ENCODE measurements around the gene SAMD8.
A peak's percentile ranks its signal among the peaks of the same experiment; 100 is the strongest.
"Not testable (repeated sequence)": the region's sequence is repeated elsewhere in the genome, so short reads cannot be mapped to it uniquely, and the experiment has no call there.

The SAMD8 gene

DNA sequence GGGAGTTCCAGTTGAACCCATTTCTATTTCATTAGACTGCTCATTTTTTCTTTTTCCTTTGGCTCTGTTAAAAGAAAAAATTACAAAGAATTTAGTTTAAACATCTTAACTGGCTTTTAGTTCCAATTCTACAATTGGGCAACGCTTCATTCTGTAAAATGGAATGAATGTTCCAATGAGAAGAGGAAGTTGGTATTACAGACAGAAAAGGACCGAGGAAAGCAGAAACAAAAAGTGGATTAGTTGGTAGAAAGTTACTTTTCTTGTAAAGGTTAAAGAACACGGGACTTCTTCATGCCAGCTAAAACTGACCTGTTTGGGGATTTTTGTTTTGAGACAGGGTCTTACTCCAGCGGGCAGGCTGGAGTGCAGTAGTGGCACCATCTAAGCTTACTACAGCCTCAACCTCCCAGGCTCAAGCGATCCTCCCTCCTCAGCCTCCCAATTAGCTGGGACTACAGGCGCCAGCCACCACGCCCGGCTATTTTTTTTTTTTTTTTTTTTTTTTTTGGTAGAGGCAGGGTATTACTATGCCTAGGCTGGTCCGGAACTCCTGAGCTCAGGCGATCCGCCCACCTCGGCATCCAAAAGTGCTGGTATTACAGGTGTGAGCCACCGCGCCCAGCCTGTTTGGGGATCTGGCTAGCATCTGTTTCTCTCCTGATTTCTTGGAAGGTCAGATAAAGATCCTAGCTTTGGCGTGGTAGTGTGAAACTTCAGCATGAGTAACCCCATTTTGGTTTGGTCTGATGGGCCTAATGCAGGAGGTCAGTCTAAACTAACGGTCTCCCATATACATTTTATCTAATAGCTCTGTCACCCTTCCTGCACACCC is 97.8 kb downstream of the SAMD8 start:
- peak in 1 of 10 donors; percentile 62 for DNase-seq
- intact Hi-C loops (cut with DNase I), result no loop called here

DNA sequence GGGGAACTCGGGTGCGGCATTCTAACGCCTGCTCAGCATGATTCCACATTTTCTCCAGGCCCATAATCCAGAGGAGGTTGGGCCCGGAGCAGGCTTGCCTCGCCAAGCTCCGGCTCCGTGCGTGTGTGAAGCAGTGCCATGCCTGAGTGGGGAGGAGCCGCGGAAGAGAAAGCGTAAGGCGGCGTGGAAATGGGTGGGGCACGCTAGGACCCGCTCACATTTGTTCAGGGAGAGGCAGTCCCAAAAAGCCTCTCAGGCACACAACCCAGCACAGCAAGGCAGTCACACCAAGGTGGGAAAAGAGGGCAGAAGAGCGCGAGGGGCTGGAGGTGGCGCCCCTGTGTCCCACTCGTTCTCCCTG is 98.4 kb downstream of the SAMD8 start:
- intact Hi-C loops (cut with DNase I), result loop anchor here (2.0 kb wide), 1 partner anchor 99 kb away; the partner anchor contains the start of gene SAMD8
- DNase-seq, result peak; percentile 38 to 96 (median 69)

DNA sequence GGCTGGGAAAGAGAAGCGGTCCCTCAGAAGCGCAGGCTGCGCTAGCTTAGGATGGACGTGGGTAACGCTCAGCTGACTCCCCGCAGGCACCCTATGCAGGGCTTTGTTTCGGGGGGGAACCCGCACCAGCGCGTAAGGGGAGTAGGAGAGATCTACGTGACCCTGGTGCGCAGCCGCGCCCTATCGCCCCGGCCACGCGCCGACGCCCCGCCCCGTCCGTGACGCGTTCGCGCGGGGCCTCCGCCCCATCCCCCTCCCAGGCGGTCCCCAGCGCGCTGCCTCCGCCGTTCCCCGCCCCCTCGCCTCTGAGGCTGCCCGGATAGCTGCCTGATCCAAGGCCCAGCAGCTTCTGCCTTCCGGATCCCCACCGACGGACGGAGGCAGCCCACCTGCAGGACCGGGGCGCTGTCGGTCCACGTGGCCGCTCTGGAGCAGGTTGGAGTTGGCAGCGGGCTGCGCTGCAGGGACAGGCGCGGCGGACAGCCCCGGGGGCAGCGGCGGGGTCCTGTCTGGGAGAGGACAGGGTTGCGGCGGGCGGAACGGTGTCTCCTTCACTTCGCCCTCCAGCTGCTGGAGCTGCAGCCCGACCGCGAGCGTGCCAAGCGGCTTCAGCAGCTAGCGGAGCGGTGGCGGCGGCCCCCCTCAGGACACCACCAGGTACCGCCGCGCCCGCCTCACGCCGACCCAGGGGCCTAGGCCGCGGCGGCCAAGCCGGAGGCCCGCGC is 99.0 kb downstream of the SAMD8 start, which contains the start of gene VDAC2:
Gene VDAC2 (plus strand): TSS at position 515 of the 725 bp plus-strand sequence. CDS start 363 bp downstream, outside the sequence.
- intact Hi-C loops (cut with DNase I), result loop anchor here (2.0 kb wide), 1 partner anchor 100 kb away; the partner anchor contains the start of gene SAMD8

DNA sequence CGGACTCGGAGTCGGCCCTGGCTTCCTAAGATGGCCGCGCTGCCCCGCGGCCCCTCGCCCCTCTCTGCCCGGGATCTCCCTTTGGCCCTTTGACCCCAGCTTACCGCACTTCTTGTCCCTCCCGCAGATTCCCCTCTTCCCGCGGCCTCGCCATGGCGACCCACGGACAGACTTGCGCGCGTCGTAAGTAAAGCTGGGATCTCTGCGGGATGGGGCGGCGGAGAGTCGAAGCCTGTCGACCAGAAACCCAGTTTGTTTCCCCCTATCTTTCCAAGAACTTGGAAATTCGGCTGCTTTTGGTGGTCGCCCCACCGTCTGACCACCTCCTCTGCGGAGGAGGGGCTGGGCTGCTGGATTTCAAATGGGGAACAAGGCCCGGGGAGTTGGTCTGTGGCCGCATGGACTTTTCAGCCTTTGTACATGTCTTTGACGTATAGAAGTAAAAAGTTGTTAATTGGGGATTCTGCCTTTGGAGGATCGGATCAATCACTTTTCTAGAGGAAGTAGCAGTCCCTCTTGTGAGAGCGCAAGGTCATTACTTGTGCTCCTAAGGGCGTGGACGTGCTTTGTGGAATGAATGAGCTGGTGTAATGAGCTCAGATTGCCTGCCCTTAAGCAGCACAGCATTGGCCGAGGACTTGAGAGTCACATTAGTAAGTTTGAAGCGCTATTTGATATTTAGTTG is 99.7 kb downstream of the SAMD8 start:
- intact Hi-C loops (cut with DNase I), result loop anchor here (2.0 kb wide), 1 partner anchor 100 kb away; the partner anchor contains the start of gene SAMD8
- peak in 1 of 10 donors; percentile 12 for DNase-seq

More for the DNA sequence above, 99.0 kb downstream of the SAMD8 start, which contains the start of gene VDAC2:
- DNase-seq, result peak; percentile 85 to 99 (median 90)

DNA sequence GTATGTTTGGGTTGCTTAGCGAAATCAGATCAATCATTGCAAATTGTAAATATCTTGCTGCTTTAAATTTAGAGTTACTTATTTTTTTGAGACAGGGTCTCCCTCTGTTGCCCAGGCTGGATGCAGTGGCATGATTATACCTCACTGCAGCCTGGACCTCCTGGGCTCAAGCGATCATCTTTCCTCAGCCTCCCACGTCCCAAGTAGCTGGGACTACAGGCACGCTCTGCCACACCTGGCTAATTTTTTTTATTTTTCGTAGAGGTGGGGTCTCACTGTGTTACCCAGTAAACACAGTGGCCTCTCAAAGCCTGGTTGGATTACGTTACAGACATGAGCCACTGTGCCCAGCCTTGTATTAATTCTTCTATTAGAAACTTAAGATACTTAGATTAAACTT is 100.9 kb downstream of the SAMD8 start:
- intact Hi-C loops (cut with DNase I), result no loop called here

DNA sequence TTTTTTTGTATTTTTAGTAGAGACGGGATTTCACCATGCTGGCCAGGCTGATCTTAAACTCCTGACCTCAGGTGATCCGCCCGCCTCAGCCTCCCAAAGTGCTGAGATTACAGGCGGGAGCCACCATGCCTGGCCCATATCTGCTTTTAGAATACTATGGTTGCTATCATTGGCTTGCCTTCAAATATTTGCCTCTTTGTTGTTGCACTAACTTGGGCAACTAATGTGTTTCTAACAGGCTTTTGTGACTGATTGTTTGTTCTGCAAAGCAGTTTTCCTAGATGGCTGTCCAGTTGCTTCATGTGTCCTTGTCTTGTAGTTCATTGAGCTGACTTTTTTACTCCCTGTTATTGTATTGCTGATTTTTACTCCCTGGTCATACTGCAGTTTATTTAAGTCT is 108.8 kb downstream of the SAMD8 start:
- intact Hi-C loops (cut with DNase I), result no loop called here
- DNase-seq, result no peak

More for the DNA sequence above, 100.9 kb downstream of the SAMD8 start:
- no peak for DNase-seq

DNA sequence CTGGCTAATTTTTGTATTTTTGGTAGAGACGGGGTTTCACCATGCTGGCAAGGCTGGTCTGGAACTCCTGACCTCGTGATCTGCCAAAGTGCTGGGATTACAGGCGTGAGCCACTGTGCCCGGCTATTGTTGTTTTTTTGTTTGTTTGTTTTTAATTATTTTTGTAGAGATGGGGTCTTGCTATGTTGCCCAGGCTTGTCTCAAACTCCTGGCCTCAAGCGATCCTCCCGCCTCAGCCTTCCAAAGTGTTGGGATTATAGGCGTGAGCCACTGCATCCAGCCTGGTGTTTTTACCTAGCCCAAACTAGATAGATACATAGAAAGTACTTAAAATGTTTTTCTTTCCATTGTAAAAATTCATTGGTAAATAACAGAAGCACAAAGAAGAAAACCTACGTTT is 110.0 kb downstream of the SAMD8 start:
- intact Hi-C loops (cut with DNase I); DNase-seq: not testable (repeated sequence)

DNA sequence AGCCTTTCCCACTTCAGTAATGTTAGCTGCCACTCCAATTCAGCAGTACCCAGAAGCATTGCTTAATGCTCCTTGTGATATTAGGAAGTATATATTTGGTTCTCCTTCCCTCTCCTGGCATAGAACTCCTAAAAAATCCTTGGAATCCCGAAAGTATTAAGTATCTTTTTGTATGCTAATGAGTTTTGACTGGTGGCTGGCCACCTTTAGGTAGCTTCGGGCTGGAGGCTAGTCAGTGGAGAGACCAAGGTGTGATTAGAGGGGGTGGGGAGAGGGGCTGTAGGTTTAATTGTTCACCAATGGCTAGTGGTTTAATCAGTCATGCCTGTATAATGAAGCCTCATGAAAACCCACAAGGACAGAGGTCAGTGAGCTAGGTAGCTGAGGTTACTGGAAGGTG is 112.1 kb downstream of the SAMD8 start:
- DNase-seq, result no peak

DNA sequence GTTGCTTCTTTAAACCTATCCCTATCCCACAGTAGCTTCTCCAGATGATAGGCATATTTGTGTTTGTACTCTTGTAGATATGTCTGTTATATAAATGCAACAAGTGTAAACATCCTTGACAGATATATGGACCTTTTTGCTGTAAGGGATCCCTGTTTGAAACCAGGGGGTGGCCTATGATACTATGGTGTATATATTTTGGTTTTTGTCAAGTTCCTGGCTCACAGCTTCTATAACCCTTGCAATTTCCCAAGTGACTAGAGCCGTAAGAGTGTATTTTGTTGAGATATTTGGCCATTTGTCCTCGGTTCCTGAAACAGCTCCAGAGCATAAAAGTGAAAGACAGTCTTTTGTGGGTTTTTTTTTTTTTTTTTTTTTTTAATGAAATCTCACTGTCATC is 114.6 kb downstream of the SAMD8 start:
- DNase-seq, result no peak
- intact Hi-C loops (cut with DNase I), result no loop called here

More for the DNA sequence above, 112.1 kb downstream of the SAMD8 start:
- intact Hi-C loops (cut with DNase I), result no loop called here

DNA sequence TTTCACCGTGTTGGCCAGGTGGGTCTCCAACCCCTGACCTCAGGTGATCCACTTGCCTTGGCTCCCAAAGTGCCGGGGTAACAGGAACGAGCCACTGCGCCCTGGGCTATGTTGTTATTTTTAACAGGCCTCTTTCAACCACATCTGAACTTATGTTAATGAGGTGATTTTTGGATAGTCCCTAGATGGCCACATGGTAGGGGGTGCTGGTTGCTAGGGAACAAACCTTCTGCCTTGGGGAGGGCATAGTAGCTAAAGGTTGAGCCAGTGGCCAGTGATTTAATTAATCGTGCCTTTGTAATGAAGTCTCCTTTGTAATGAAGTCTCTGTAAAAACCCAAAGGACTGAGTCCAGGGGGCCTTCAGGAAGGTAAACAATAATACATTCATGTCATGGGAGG is 115.2 kb downstream of the SAMD8 start:
- DNase-seq, result peak in 1 of 10 donors; percentile 34
- intact Hi-C loops (cut with DNase I), result no loop called here

DNA sequence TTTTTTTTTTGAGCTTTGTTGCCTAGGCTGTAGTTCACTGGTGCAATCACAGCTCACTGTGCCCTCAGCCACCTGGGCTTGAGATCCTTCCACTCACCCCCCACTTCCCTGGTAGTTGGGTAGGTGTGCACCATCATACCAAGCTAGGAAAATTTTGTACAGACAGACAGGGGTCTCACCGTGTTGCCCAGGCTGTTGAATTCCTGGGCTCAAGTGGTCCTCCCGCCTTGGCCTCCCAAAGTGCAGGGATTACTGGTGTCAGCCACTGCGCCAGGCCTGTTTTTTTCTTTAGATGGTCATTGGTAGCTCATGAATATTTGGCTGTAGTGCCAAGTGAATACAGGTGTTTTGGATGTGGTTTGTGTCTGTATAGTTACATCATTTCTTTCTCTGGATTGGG is 116.8 kb downstream of the SAMD8 start:
- DNase-seq, result no peak
- intact Hi-C loops (cut with DNase I), result no loop called here

DNA sequence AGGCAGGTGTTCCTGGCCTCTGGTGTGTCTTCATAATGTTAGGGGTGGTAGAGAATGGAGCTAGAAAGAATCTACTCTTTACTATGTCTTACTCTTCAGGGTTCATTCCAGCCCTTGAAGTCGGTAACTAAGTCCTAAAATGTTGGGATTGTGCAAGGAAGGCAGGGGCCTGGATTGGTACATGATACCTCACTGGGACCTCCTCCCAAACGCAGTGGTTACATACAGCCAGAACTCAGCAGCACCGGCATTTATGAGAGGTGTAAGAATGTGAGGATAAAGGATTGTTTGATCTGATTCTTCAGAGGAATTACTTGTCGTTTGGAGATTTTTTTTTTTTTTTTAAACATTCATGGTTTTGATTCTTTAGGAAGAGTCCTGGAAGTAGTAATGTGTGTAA is 117.4 kb downstream of the SAMD8 start:
- intact Hi-C loops (cut with DNase I), result no loop called here
- no peak for DNase-seq

DNA sequence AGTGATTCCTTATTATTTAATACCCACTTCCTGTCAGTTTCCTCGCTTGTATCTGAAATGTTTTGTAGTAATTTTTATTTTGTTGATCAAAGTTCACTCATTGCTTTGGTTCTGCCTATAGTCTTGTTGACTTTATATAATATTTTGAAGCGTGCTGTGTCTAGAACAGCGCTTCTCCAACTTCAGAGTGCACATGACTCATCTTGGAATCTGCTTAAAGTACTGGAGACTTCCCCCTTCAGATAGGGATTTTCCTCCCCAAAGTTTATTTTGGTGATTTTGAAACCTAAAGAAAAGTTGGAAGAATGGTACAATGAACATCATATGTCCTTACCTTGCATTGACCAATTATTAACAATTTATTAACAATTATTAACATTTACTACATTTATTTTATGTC is 118.5 kb downstream of the SAMD8 start:
- intact Hi-C loops (cut with DNase I), result loop anchor here (2.0 to 10.0 kb wide), 4 partner anchors 41 to 1345 kb away; partner anchors contain the start of gene SAMD8
- no peak for DNase-seq

DNA sequence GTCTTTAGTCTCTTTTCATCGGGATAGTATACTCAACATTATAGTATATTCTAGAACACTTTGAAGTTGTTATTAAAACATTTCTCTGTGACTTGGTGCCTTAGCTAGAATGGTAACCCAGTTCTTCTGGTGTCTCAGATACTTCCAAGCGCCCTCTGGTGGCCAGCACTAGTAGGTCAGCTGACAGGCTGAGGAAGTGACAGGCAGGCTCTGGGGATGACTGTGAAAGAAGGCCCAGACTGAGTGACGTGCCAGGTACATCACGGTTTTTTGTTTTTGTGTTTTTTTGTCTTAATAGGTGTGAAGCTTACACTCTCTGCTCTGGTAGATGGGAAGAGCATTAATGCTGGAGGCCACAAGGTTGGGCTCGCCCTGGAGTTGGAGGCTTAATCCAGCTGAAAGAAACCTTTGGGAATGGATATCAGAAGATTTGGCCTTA is 119.2 kb downstream of the SAMD8 start:
- DNase-seq, result peak; percentile 81 to 98 (median 94)
- intact Hi-C loops (cut with DNase I), result loop anchor here (2.0 to 10.0 kb wide), 4 partner anchors 42 to 1346 kb away; partner anchors contain the start of gene SAMD8

Measured in posterior cingulate gyrus (tissue), 11 donors.